Lower lobe of right lung (tissue), 2 donors: ENCODE results near the gene LRFN2. TPM values are rescaled to one million over a fixed set of nuclear protein-coding genes. Genes with fewer than 3 reads are reported as not detected.

Source experiments
- ATAC-seq, 2 donors: fragments of 200-7000 bp; cut with Tn5 transposase; one replicate each; pipeline ENCODE4 v1.9.1; 2020 to 2022; ENCODE audit warnings: mild to moderate bottlenecking in 2 of 2, moderate library complexity in 2 of 2
- DNase-seq: peaks from one replicate; pipeline ENCODE4 v3.0.0-alpha.2; 2020
- H3K27ac ChIP-seq: fragments of 200-600 bp; one replicate; pipeline ENCODE4 v1.8.0; 2022
- H3K27me3 ChIP-seq: fragments of 200-600 bp; one replicate; pipeline ENCODE4 v1.8.0; 2022; ENCODE audit warnings: low read depth
- H3K36me3 ChIP-seq: fragments of 200-600 bp; one replicate; pipeline ENCODE4 v1.8.0; 2022; ENCODE audit warnings: mild to moderate bottlenecking
- H3K4me1 ChIP-seq: fragments of 200-600 bp; one replicate; pipeline ENCODE4 v1.8.0; 2022
- H3K4me3 ChIP-seq: fragments of 200-600 bp; one replicate; pipeline ENCODE4 v1.8.0; 2022; ENCODE audit warnings: mild to moderate bottlenecking
- H3K9me3 ChIP-seq: fragments of 200-600 bp; one replicate; pipeline ENCODE4 v1.8.0; 2022
- intact Hi-C: fragments of 100-400 bp; cut with DNase I; formaldehyde crosslinking; loops from one replicate; pipeline ENCODE4 v1.11.0; 2022
- total RNA-seq: library from RNA; stranded (reverse); fragmentation: NEBNext Ultra II Directional; extraction: Animal tissue kit (Norgen Biotek cat#: 25700); gene quantifications from one replicate; pipeline ENCODE4 v1.2.1, GENCODE V29; 2021
- TF ChIP-seq, protein P1 (sequence below): fragments of 200-600 bp; IDR thresholded peaks from one replicate; pipeline ENCODE4 v1.8.0; 2022; ENCODE audit warnings: antibody characterized with exemption, mild to moderate bottlenecking
- donor health status: DM: no; HTN: yes; CAD: no; lungs with severe emphysema.

LRFN2 gene
- total RNA-seq, 1 donor from 2014 or later: not detected

DNA sequence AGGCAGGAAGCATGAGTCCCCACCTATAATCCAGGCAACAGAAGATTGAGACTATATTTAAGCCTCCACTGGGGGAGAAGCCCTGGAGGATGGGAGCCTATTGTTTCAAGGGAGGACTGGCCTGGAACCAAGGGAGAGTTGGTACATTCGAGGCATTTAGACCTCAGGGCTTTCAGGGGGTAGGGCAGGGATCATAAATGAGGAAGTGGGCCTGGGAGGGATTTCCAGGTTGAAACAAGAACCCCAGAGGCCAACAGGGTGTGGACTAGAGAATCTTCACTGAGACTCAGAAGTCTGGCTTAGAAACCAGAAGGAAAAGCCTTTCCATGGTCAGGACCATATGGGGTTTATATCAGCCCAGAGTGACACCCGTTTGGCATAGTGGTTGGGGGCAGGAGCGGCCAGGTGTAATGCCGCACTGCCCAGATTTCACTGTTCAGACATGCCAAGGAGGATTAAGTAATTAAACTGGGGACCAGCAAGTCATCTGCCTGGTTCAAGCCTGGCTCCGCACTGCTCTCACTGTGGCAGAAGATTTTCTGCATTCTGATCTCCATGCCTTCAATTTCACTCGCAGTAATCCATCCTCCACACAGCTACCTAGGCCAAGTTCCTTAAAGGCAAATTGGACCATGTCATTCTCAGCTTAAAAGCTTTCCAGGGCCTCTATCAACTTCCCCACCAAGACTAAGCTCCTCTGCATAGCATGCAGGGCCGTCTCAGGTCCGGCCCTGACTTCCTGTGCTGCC is 17.8 kb downstream of the LRFN2 start:
- Histone ChIP-seq H3K36me3 (no peaks in the 10 kb centered on the region), H3K9me3 (no peaks in the 10 kb centered on the region), H3K4me3 (no peak overlapping the region), H3K4me1 (no peaks in the 10 kb centered on the region), H3K27ac (no peak overlapping the region), H3K27me3 (no peaks in the 10 kb centered on the region)
- no peak for DNase-seq
- intact Hi-C loops: no loop called here
- TF ChIP-seq, protein P1, sequence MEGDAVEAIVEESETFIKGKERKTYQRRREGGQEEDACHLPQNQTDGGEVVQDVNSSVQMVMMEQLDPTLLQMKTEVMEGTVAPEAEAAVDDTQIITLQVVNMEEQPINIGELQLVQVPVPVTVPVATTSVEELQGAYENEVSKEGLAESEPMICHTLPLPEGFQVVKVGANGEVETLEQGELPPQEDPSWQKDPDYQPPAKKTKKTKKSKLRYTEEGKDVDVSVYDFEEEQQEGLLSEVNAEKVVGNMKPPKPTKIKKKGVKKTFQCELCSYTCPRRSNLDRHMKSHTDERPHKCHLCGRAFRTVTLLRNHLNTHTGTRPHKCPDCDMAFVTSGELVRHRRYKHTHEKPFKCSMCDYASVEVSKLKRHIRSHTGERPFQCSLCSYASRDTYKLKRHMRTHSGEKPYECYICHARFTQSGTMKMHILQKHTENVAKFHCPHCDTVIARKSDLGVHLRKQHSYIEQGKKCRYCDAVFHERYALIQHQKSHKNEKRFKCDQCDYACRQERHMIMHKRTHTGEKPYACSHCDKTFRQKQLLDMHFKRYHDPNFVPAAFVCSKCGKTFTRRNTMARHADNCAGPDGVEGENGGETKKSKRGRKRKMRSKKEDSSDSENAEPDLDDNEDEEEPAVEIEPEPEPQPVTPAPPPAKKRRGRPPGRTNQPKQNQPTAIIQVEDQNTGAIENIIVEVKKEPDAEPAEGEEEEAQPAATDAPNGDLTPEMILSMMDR: no peak
- ATAC-seq: no peak

DNA sequence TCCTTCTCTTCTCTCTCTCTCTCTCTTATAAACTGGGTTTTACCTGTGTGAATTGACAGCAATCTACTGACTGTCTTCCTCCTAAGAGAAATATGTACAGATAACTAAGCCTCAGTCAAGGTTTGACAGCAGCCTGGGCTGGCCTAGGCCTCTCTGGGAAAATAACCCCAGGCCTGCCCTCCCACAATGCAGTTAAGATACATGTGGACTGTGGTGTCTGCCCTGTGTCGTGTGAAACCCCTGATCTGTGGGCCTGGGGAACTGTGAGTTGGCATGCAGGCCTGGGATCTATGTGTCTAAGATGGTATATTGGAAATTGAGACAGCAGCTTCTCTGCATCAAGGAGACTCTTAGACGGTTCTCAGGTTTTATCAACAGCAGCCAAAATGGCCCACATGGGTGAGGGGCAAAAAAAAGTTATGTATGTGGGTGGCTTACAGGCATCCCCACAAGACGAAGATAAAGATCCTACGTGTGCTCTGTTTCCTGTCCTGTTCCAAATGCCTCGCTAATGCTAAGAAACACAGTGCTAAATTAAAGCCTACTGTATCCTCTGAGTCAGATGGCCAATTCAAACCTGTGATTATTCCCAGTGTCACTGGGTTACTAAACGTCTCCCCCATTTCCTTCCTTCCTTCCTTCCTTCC is 19.0 kb downstream of the LRFN2 start:
- DNase-seq (no peak), ATAC-seq (no peak)
- H3K4me1 ChIP-seq: no peaks in the 10 kb centered on the region
- TF ChIP-seq, protein P1: no peak
- no peak overlapping the region for H3K4me3 ChIP-seq
- no peaks in the 10 kb centered on the region for H3K9me3 ChIP-seq
- H3K36me3 ChIP-seq: no peaks in the 10 kb centered on the region
- intact Hi-C loops: no loop called here
- no peaks in the 10 kb centered on the region for H3K27me3 ChIP-seq
- no peak overlapping the region for H3K27ac ChIP-seq

DNA sequence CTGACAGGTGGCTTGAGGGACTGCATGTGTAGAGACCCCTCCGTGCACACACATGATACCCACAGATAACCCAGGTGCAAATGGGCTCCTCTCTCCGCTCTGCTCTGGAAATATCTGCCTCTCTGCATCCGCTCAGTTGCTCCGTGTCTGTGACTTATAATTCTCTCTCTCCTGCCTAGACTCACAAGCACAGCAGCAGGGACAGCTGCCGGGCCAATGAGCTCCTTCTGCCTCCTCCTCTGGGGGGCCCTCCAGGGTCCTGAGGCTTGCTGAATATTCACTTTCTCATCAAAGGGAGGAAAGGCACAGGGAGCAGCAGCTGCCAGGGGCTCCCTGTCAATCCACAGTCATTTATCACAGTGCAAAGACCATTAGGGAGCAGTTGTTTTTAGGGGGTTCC is 24.1 kb downstream of the LRFN2 start:
- Histone ChIP-seq H3K4me3 (no peak overlapping the region), H3K9me3 (no peaks in the 10 kb centered on the region), H3K36me3 (no peaks in the 10 kb centered on the region), H3K4me1 (no peaks in the 10 kb centered on the region), H3K27me3 (no peaks in the 10 kb centered on the region), H3K27ac (no peak overlapping the region)
- intact Hi-C loops: no loop called here
- DNase-seq (no peak), ATAC-seq (no peak)
- TF ChIP-seq, protein P1: no peak

DNA sequence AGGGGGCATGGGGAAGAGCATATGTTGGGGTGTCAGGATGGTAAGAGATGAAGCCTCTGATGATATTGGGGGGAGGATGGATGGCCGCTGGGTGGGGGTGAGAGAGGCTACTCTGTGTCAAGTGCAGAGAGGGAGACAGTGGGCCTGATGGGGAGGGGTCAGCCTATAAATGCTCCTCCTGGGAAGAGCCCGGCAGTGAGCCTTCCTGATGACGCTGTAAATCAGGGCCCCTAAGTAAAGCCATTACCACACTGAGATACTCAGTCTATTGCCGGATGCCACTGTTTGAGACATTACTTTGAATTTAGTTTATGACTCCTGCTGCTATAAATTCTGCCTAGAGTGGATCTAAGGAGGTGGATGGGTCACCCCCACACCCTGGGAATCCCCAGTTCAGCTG is 28.1 kb downstream of the LRFN2 start:
- no peaks in the 10 kb centered on the region for H3K4me1 ChIP-seq
- H3K27me3 ChIP-seq: no peaks in the 10 kb centered on the region
- DNase-seq: no peak
- no peaks in the 10 kb centered on the region for H3K36me3 ChIP-seq
- ATAC-seq: no peak
- intact Hi-C loops: no loop called here
- H3K4me3 ChIP-seq: no peak overlapping the region
- no peaks in the 10 kb centered on the region for H3K9me3 ChIP-seq
- H3K27ac ChIP-seq: no peak overlapping the region
- TF ChIP-seq, protein P1: no peak

DNA sequence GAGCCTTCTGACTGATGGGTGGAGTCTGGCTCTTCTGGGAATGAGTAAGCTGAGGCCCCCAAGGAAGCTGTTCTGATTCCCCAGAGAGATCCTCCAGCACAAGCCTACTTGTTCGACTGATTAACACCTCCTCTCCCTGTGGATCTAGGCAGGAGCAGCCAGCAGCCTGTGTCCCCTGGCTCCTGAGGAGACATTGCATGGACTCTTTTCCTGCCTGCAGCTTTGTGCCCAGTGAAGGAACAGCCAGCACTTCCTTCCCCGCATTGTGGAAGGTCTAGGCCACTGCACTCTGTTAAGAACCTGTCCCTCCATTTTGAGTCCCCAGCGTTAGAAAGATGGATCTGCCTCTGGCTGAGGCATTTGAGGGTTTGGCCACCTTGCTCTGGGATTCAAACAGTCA is 29.1 kb downstream of the LRFN2 start:
- DNase-seq: no peak
- no peak overlapping the region for H3K4me3 ChIP-seq
- no peak for ATAC-seq
- intact Hi-C loops: no loop called here
- no peaks in the 10 kb centered on the region for H3K4me1 ChIP-seq
- H3K27ac ChIP-seq: no peak overlapping the region
- TF ChIP-seq, protein P1: no peak
- no peaks in the 10 kb centered on the region for H3K27me3 ChIP-seq
- H3K9me3 ChIP-seq: no peaks in the 10 kb centered on the region
- H3K36me3 ChIP-seq: no peaks in the 10 kb centered on the region
